ENCODE measurements around the gene PITPNM2.
A peak's percentile ranks its signal among the peaks of the same experiment; 100 is the strongest.

The PITPNM2 gene

DNA sequence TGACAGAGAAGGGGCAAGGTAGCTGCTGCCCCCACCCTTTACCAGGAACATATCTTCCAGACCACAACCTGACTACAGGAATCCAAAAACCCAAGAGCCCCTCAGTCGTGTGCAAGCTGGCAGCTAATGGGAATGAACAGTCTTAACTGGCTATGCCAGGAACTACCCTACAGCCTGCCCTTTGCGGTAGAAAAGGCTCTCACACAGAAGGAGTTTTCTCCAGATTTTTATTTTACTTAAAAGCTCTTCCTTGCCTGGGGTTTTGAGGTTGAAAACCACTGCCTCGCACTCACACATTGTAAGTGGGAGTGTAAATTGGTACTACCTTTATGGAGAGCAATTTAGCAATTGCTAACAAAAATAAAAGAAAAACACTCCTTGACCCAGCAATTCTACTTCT is 28.3 kb downstream of the PITPNM2 start:
- Mint-ChIP-seq H3K9me3 (no peaks in the 10 kb centered on the region), H3K27me3 (no peaks in the 10 kb centered on the region), H3K4me1 (peaks cover 67% of the 10 kb centered on the region), H3K4me3 (peak overlapping the region; percentile 34), H3K27ac (peak overlapping the region; percentile 100), H3K36me3 (peaks cover 17% of the 10 kb centered on the region)
- DNase-seq = peak; percentile 38
- CTCF ChIA-PET = interaction anchor here (1.1 to 2.4 kb wide), 3 partner anchors 27 to 79 kb away, joined by 3 to 8 read pairs (median 6); no protein-coding TSS in a partner anchor

DNA sequence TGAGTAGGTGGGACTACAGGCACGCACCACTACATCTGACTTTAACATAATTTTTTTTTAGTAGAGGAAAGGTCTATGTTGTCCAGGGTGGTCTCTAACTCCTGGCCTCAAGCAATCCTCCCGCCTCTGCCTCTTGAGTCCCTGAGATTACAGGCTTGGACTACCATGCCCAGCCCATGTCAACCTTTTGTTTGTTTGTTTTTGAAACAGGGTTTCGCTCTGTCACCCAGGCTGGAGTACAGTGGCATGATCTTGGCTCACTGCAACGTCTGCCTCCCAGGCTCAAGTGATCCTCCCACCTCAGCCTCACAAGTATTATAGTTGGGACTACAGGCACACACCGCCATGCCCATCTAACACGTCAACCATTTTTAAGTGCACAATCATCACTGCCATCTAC is 29.2 kb downstream of the PITPNM2 start:
- peaks cover 17% of the 10 kb centered on the region for H3K36me3 Mint-ChIP-seq
- DNase-seq = no peak
- CTCF ChIA-PET = interaction anchor here (2.4 to 4.1 kb wide), 2 partner anchors 46 to 78 kb away, joined by 8 to 16 read pairs; no protein-coding TSS in a partner anchor
- H3K27me3 Mint-ChIP-seq = no peaks in the 10 kb centered on the region
- H3K27ac Mint-ChIP-seq = peak overlapping the region; percentile 100
- H3K4me1 Mint-ChIP-seq = peaks cover 71% of the 10 kb centered on the region
- H3K9me3 Mint-ChIP-seq = no peaks in the 10 kb centered on the region
- peak overlapping the region; percentile 34 for H3K4me3 Mint-ChIP-seq

GRCh38 chr12:123120452-123121166 is 30.3 kb downstream of the PITPNM2 start:
- H3K9me3 Mint-ChIP-seq = no peaks in the 10 kb centered on the region
- CTCF ChIA-PET = interaction anchor here (1.0 to 4.1 kb wide), 4 partner anchors 11 to 77 kb away, joined by 3 to 16 read pairs (median 7); no protein-coding TSS in a partner anchor
- H3K36me3 Mint-ChIP-seq = peaks cover 17% of the 10 kb centered on the region
- peak overlapping the region; percentile 55 for H3K4me3 Mint-ChIP-seq
- H3K27ac Mint-ChIP-seq = peak overlapping the region; percentile 100
- DNase-seq = peak; percentile 68
- peaks cover 74% of the 10 kb centered on the region for H3K4me1 Mint-ChIP-seq
- no peaks in the 10 kb centered on the region for H3K27me3 Mint-ChIP-seq

GRCh38 chr12:123119808-123120207 is 31.1 kb downstream of the PITPNM2 start:
- H3K36me3 Mint-ChIP-seq = peaks cover 17% of the 10 kb centered on the region
- peak overlapping the region; percentile 100 for H3K27ac Mint-ChIP-seq
- H3K9me3 Mint-ChIP-seq = no peaks in the 10 kb centered on the region
- H3K4me1 Mint-ChIP-seq = peaks cover 82% of the 10 kb centered on the region
- CTCF ChIA-PET = interaction anchor here (0.9 to 4.1 kb wide), 4 partner anchors 11 to 118 kb away, joined by 3 to 16 read pairs (median 4); no protein-coding TSS in a partner anchor
- DNase-seq = peak; percentile 69
- H3K4me3 Mint-ChIP-seq = no peak overlapping the region
- no peaks in the 10 kb centered on the region for H3K27me3 Mint-ChIP-seq

DNA sequence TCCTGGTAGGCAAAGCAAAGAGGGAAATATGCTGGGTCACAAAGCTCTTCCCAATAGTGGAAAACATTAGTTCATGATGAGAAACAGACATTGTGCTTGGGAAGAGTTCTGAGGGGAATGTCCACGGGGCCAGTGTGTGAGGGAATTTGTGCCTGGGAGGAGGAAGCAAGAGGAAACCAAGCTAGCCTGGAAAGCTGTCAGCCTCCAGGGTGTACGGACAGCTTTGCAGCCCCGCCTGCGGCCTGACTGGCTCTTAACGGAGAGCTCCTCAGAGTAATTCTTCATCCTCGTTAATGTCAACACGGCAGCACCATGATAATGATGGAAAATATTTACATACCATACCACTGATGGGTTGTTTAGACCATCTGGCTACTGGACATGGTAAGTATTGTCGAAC is 32.4 kb downstream of the PITPNM2 start:
- Mint-ChIP-seq H3K9me3 (no peaks in the 10 kb centered on the region), H3K27ac (peak overlapping the region; percentile 100), H3K27me3 (no peaks in the 10 kb centered on the region), H3K4me3 (no peak overlapping the region), H3K4me1 (peaks cover 93% of the 10 kb centered on the region), H3K36me3 (peaks cover 17% of the 10 kb centered on the region)
- no peak for DNase-seq
- CTCF ChIA-PET = interaction anchor here (0.9 to 4.1 kb wide), 3 partner anchors 11 to 55 kb away, joined by 3 to 16 read pairs (median 3); no protein-coding TSS in a partner anchor

DNA sequence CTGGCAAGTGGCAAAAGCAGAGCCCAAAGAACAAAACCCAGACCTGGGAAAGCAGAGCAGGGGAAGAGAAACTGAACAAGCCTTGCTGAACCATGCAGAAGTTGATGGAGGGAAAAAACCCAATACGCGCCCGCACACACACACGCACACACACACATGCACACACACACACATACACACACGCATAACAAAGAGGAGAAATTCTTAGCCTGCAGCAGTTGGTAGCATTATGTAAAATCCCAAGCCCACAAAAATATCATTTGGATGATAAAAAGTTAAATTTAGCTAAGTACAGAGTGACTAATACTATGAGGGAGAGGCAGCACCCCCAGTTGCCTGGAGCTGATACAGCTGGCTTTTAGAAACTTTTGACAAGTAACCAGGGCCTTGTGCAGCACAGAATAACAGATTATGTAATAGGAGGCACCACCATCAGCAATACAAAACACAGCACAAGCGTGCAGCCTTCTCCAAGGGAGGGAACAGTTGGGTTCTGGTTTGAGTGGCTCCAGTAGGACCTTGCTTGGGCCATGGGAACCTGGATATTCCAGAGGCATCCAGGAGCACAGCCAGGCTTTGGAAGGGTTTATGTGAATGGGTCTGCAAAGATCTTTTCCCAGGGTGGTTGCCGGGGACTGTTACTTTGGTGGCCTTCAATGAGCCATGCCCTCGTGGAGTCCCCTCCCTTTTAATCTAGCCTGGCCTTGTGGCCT is 35.3 kb downstream of the PITPNM2 start:
- no peak for DNase-seq
- Mint-ChIP-seq H3K27me3 (no peaks in the 10 kb centered on the region), H3K36me3 (peaks cover 9% of the 10 kb centered on the region), H3K4me3 (no peak overlapping the region), H3K4me1 (peaks cover 66% of the 10 kb centered on the region), H3K27ac (peak overlapping the region; percentile 61), H3K9me3 (no peaks in the 10 kb centered on the region)
- CTCF ChIA-PET = interaction anchor here (1.0 to 1.2 kb wide), 4 partner anchors 9 to 41 kb away, joined by 4 to 7 read pairs (median 4); no protein-coding TSS in a partner anchor

DNA sequence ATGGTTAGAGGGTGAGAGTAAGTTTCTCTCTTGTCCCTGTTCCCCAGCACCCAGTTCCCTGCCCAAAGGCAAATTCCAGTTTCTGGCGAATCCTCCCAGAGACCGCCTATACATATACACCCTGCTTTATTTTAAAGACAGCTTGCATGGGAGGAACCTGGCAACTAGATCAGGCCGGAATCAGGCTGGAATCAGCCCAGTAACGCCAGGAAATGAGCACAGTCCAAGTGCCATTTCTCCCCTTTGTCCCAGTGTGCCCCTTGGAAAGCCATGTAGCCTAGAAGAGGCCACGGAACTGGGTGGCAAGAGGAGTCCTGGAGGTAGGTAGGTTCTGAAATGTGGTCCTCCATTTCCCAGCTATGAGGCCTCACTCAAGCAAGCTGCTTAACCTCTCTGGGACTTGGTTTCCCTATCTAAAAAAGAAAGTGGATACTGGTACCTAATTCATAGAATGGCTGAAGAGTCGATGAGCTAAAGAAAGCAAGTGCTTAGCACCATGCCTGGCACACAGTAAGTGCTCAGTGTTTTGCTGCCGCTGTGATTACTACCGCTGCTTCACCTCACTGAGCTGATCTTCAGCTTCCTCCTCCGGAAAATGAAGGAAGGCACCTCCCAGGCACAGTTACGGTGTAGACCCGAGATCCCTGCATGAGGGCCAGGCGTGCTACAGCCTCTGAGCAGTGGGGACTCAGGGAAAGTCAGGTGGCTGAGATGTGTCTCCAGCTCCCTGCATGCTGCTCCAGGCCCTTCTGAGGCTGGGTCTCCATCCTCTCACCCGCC is 36.4 kb downstream of the PITPNM2 start:
- H3K4me1 Mint-ChIP-seq = peaks cover 57% of the 10 kb centered on the region
- H3K27me3 Mint-ChIP-seq = no peaks in the 10 kb centered on the region
- H3K36me3 Mint-ChIP-seq = peaks cover 8% of the 10 kb centered on the region
- peak overlapping the region; percentile 61 for H3K27ac Mint-ChIP-seq
- H3K4me3 Mint-ChIP-seq = peak overlapping the region; percentile 10
- CTCF ChIA-PET = interaction anchor here (1.0 to 1.2 kb wide), 4 partner anchors 8 to 118 kb away, joined by 3 to 5 read pairs (median 4); partner anchors contain the start of gene MPHOSPH9
- H3K9me3 Mint-ChIP-seq = no peaks in the 10 kb centered on the region
- no peak for DNase-seq

DNA sequence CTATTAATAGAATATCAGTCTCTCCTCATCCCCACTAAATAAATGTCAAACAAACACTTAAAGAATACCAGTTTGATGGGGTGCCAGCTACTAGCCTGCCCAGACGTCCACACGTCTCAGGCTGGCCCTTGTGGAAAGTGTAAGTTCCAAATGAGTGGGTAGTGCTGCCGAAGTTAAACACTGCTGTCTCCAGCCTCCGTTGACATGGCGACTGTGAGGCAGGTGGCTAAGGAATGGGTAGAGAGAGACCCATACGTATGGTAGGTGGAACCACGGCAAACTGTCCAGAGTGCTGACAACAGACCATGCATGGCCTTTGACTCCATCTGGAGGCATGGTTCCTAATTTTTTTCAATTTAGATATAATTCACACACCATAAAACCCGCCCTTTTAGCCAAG is 37.9 kb downstream of the PITPNM2 start:
- no peak overlapping the region for H3K4me3 Mint-ChIP-seq
- CTCF ChIA-PET = no interaction called here
- no peaks in the 10 kb centered on the region for H3K27me3 Mint-ChIP-seq
- DNase-seq = no peak
- no peak overlapping the region for H3K27ac Mint-ChIP-seq
- peaks cover 53% of the 10 kb centered on the region for H3K4me1 Mint-ChIP-seq
- H3K9me3 Mint-ChIP-seq = no peaks in the 10 kb centered on the region
- H3K36me3 Mint-ChIP-seq = peaks cover 19% of the 10 kb centered on the region

DNA sequence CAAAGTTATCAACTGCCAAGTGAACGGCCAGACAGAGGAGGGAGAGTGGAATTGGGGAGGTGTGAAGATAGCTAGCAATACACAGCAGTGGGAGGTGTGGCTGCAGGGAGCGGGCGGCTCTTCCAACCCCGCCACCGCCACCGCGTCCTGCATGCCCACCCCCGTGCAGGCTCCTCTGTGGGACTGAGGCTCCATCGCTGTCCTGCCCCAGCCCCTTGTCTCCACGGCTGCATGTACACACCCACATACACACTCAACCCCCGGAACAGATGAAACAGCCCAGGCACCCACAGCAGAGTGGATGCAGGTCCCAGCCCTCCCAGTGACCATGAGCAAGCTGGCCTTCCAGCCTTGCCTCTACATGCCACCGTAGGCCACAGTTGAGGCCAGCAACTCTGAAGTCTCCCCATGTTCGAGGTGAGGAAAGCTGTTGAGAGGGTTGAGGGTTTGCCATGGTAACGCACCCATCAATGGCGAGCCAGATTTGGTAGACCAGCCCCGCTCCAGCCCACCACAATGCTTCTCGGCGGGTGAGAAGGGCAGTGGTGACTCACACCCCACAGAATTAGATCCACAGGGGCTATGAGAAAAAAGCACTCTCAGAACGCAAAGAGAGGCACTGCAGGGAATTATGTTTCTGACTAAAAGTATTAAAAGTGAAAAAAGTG is 39.3 kb downstream of the PITPNM2 start:
- no peak overlapping the region for H3K4me3 Mint-ChIP-seq
- H3K9me3 Mint-ChIP-seq = no peaks in the 10 kb centered on the region
- no peak for DNase-seq
- H3K4me1 Mint-ChIP-seq = peaks cover 57% of the 10 kb centered on the region
- peaks cover 27% of the 10 kb centered on the region for H3K36me3 Mint-ChIP-seq
- H3K27me3 Mint-ChIP-seq = no peaks in the 10 kb centered on the region
- CTCF ChIA-PET = no interaction called here
- H3K27ac Mint-ChIP-seq = no peak overlapping the region

- Mint-ChIP-seq H3K4me1 (peaks cover 56% of the 10 kb centered on the region), H3K36me3 (peaks cover 39% of the 10 kb centered on the region), H3K4me3 (no peak overlapping the region), H3K27ac (no peak overlapping the region), H3K27me3 (no peaks in the 10 kb centered on the region), H3K9me3 (no peaks in the 10 kb centered on the region)
- CTCF ChIA-PET = interaction anchor here (0.6 to 1.2 kb wide), 2 partner anchors 32 to 1769 kb away, joined by 3 read pairs; no protein-coding TSS in a partner anchor
- no peak for DNase-seq
Measured at GRCh38 chr12:123109319-123109772, 41.5 kb downstream of the PITPNM2 start.

DNA sequence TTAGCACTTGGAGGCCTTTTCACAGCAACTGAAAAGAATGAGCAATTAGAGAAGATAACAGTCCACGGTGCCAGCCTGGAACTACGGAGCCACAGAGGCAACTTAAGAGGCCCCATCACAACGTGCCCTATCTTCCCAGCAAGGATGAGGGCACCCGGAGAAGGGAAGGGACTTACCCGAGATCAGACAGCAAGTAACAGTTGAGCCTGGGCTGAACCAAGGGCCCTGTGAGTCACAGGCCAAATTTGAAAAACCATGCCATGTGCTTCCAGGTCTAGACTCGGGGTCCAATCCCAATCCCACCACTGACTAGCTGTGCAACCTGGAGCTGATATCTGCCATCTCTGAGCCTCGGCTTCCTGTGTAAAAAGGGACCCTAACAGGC is 42.2 kb downstream of the PITPNM2 start:
- Mint-ChIP-seq H3K36me3 (peaks cover 39% of the 10 kb centered on the region), H3K4me3 (no peak overlapping the region), H3K27ac (peak overlapping the region; percentile 69), H3K4me1 (peaks cover 53% of the 10 kb centered on the region), H3K9me3 (no peaks in the 10 kb centered on the region), H3K27me3 (no peaks in the 10 kb centered on the region)
- CTCF ChIA-PET = interaction anchor here (1.2 kb wide), 1 partner anchor 31 kb away, joined by 3 read pairs; no protein-coding TSS in a partner anchor
- no peak for DNase-seq

GRCh38 chr12:123107926-123108681 is 42.8 kb downstream of the PITPNM2 start:
- DNase-seq = no peak
- H3K4me3 Mint-ChIP-seq = no peak overlapping the region
- H3K27ac Mint-ChIP-seq = peak overlapping the region; percentile 94
- H3K4me1 Mint-ChIP-seq = peaks cover 55% of the 10 kb centered on the region
- peaks cover 41% of the 10 kb centered on the region for H3K36me3 Mint-ChIP-seq
- no peaks in the 10 kb centered on the region for H3K27me3 Mint-ChIP-seq
- no peaks in the 10 kb centered on the region for H3K9me3 Mint-ChIP-seq
- CTCF ChIA-PET = interaction anchor here (0.7 to 2.5 kb wide), 3 partner anchors 11 to 65 kb away, joined by 3 to 14 read pairs (median 4); no protein-coding TSS in a partner anchor

All from activated naive CD4-positive, alpha-beta T cell treated with anti-CD3 and anti-CD28 coated beads, Interleukin-2, amount 10 ng/mL, durations not matched to agents 7 days and 5 days (primary cell).